GM06990 (cell line): ENCODE results near the gene NFIA.

Experiments
- DNase-seq: peaks from one replicate; pipeline ENCODE4 v3.0.0-alpha.2; 2011; ENCODE audit not compliant: insufficient read length; ENCODE audit errors: extremely low read depth
- H3K27me3 ChIP-seq: replicated peaks from 2 replicates; pipeline ENCODE4 v1.6.0; 2011; ENCODE audit warnings: low read length; ENCODE audit not compliant: control insufficient read depth, insufficient read depth
- H3K36me3 ChIP-seq: 2 replicates; pipeline ENCODE4 v1.5.1; 2011; ENCODE audit warnings: low read length; ENCODE audit not compliant: control insufficient read depth, insufficient read depth
- H3K4me3 ChIP-seq: replicated peaks from 2 replicates; pipeline ENCODE4 v1.5.1; 2011; ENCODE audit warnings: low read depth, mild to moderate bottlenecking, control low read depth, low read length
- TF ChIP-seq, protein P1 (sequence below): IDR thresholded peaks from 2 replicates; pipeline ENCODE4 v1.5.1; 2011; ENCODE audit warnings: low read length, control low read depth, mild to moderate bottlenecking, inconsistent platforms; ENCODE audit not compliant: insufficient read depth, poor library complexity, severe bottlenecking

NFIA gene

DNA sequence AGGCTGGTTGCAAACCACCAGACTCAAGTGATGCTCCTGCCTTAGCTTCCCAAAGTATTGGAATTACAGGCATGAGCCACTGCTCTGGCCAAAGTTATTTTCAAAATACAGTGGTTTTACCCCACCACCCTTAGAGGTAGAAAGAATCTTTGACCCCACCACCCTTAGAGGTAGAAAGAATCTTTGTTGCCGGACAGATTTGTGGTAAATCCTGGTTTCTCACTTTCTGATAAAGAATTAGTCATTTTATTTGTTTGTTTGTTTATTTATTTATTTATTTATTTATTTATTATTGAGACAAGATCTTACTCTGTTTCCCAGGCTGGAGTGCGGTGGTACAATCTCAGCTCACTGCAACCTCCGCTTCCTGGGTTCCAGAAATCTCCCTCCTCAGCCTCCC, 55.9 kb downstream of the NFIA start:
- H3K4me3 ChIP-seq: no peak overlapping the region
- TF ChIP-seq, protein P1, sequence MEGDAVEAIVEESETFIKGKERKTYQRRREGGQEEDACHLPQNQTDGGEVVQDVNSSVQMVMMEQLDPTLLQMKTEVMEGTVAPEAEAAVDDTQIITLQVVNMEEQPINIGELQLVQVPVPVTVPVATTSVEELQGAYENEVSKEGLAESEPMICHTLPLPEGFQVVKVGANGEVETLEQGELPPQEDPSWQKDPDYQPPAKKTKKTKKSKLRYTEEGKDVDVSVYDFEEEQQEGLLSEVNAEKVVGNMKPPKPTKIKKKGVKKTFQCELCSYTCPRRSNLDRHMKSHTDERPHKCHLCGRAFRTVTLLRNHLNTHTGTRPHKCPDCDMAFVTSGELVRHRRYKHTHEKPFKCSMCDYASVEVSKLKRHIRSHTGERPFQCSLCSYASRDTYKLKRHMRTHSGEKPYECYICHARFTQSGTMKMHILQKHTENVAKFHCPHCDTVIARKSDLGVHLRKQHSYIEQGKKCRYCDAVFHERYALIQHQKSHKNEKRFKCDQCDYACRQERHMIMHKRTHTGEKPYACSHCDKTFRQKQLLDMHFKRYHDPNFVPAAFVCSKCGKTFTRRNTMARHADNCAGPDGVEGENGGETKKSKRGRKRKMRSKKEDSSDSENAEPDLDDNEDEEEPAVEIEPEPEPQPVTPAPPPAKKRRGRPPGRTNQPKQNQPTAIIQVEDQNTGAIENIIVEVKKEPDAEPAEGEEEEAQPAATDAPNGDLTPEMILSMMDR: no peak
- no peaks in the 10 kb centered on the region for H3K36me3 ChIP-seq
- DNase-seq: no peak
- H3K27me3 ChIP-seq: no peaks in the 10 kb centered on the region; the same call in 1 of the 2 replicates

DNA sequence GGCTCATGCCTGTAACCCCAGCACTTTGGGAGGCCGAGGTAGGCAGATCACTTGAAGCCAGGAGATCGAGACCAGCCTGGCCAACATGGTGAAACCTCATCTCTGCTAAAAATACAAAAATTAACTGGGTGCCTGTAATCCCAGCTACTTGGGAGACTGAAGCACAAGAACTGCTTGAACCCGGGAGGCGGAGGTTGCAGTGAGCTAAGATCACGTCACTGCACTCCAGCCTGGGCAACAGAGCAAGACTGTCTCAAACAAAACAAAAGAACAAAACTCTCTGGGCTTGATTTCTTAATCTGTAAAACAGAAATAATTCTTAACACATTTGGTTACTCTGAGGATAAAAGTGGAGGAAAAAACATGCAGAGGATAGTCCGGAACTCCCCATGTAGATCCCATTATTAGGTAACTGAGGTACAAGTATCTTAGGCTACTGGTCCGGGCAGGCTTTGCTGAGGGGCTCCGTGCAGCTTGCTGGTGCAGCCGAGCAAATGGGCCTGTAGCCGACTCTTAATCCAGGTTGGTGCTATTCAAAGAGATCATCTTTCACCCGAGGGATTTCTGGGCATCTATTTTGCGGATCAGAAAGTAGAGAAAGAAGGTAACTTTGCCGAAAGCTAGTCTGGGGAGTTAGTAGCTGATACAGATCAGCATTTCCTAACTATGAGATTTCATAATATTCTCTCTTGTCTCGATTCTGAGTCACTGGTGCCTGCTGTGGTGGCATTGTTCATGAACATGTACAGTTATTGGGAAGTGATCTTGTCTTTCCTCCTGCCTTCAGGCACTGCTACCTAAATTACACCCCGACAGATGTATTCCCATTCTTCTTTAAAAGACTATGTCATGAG, 56.8 kb downstream of the NFIA start:
- DNase-seq: no peak
- TF ChIP-seq, protein P1: no peak
- no peak overlapping the region for H3K4me3 ChIP-seq
- H3K36me3 ChIP-seq: no peaks in the 10 kb centered on the region
- no peaks in the 10 kb centered on the region; the same call in 1 of the 2 replicates for H3K27me3 ChIP-seq

DNA sequence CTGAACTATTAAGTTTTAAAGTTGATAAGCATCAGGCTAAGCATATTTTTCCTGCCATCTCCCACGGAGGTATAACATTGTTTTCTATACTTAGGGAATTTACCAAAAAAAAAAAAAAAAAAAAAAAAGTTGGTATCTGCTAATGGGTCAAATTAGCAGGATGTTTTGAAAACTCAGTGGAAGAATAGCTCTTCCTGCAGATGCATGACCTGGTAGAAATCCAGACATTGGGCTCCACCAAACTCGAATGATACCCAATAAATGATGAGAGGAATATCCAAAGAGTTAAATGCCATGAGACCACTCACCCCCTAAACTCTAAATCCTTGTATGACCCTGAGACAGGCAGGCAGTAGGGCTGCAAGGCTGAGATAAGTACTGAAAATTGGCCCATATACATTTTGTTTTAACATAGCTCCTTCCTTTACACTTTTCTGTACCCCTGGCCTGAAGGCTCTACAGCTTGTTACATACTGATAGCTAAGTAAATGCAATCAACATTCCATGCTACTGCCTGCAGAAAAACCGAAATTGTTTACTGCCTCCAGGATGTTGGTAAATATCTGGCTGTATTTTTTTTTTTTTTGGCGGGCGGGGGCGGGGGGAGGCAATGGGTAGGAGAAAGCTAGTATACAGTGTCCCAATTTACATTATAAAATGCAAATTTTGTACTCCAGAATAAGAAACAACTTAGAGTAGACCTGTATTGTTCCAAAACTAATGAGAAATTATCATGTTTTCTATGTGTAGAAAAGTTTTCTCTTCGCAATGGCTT, 57.6 kb downstream of the NFIA start:
- no peaks in the 10 kb centered on the region; the same call in 1 of the 2 replicates for H3K27me3 ChIP-seq
- DNase-seq: no peak
- H3K4me3 ChIP-seq: no peak overlapping the region
- H3K36me3 ChIP-seq: no peaks in the 10 kb centered on the region
- TF ChIP-seq, protein P1: no peak

DNA sequence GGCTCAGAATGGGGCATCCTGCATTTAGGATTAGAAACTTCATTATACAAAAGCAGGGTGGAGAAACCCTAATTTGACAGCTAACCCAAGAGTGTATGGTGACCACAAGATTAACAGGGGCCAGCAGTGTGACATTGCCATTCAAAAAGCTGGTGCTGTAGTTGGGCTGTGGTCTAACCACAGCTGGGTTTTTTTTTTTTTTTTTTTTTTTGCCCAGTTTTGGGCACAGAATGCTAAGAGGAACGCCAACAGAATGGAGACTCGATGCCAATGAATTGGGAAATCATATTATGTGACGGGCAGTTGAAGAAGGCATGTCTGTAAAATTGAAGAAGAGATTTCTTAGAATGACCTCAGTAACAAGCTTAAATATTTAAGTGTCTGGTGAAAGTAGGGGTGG, 58.4 kb downstream of the NFIA start:
- TF ChIP-seq, protein P1: no peak
- H3K36me3 ChIP-seq: no peaks in the 10 kb centered on the region
- DNase-seq: no peak
- H3K27me3 ChIP-seq: no peaks in the 10 kb centered on the region; the same call in 1 of the 2 replicates
- H3K4me3 ChIP-seq: no peak overlapping the region

DNA sequence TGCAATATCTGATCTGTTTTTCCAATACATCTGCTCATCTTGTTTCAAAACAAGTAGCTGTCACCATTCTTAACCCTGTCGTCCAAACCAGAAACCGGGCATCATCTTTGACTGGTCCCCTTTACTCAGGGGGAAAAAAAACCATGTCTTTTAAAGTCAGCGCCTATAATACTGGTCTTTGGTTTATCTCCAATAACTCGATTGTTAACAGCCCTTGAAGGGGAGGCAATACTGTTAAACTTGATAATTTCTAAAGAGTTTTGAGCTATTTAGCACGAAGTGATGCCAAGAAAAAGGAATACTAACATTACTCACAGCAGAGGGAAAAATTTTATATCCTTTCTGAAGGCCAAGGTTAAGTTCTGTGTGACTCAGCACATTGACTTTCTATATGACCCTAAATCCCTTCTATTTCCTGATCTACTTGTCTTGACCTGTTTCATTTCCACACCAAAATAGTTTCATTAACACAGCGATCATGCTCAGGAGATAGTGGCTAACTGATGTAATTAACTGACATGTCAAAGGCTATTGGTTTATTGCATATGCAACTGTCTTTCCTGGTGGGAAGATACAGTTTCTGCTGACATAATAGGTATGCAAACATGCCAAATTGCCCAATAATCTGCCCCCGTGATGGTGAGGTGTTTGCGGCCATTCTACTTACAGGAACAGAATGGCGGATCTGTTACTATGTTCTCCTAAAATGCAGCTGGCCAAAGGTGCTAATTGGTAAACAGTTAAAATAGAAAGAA, 59.1 kb downstream of the NFIA start:
- DNase-seq: no peak
- Histone ChIP-seq H3K36me3 (no peaks in the 10 kb centered on the region), H3K27me3 (no peaks in the 10 kb centered on the region; the same call in 1 of the 2 replicates), H3K4me3 (no peak overlapping the region)
- TF ChIP-seq, protein P1: no peak
